SK-N-SH (cell line): Measurements from ENCODE around the gene PRDM11. TPM values are rescaled to one million over a fixed set of nuclear protein-coding genes. Genes with fewer than 3 reads are reported as not detected.

ENCODE experiments used
- CTCF ChIA-PET: fragments of 300-600, 350-600 bp; formaldehyde crosslinking; extraction: SDS; loops from one replicate; lab custom pipeline; 2021; lab: Yijun Ruan, JAX
- POLR2A ChIA-PET: fragments of 350-600 bp; sonication (Branson Sonifier 250); formaldehyde crosslinking; extraction: SDS; loops from one replicate; lab custom pipeline; 2020; ENCODE audit warnings: antibody characterized with exemption, inconsistent platforms; lab: Yijun Ruan, JAX
- DNase-seq: peaks from one replicate; pipeline ENCODE4 v3.0.0; 2012
- H2AFZ ChIP-seq: fragments of 200-600 bp; sonication (generic); 2 replicates; pipeline ENCODE4 v1.8.1; 2016; ENCODE audit warnings: antibody characterized with exemption, mild to moderate bottlenecking, low read depth
- H3F3A ChIP-seq: fragments of 200-600 bp; sonication (generic); replicated peaks from 2 replicates; pipeline ENCODE3; 2016; ENCODE audit warnings: antibody characterized with exemption, mild to moderate bottlenecking; ENCODE audit not compliant: insufficient read depth
- H3K27ac ChIP-seq, 2 experiments: fragments of 200-500 bp in 1 of 2; fragments of 200-600 bp in 1 of 2; sonication (Bioruptor generic) in 1 of 2; sonication (generic), shearing (Covaris generic) in 1 of 2; 2 replicates each; pipeline versions ENCODE4 v1.5.1 to v1.6.1; 2014 to 2016; ENCODE audit warnings: low read depth in 2 of 2, inconsistent platforms in 1 of 2, low read length in 1 of 2, mild to moderate bottlenecking in 1 of 2, mixed read lengths in 1 of 2
- H3K27me3 ChIP-seq: fragments of 200-600 bp; sonication (generic), shearing (Covaris generic); 2 replicates; pipeline ENCODE4 v1.6.1; 2016; ENCODE audit warnings: mixed run types; ENCODE audit not compliant: insufficient read depth
- H3K36me3 ChIP-seq, 2 experiments: fragments of 200-500 bp in 1 of 2; fragments of 200-600 bp in 1 of 2; sonication (Bioruptor generic) in 1 of 2; sonication (generic) in 1 of 2; replicated peaks in 1 of 2; 2 replicates each; pipeline versions ENCODE3 to v1.5.1; 2014 to 2016; ENCODE audit warnings: low read length in 1 of 2, mild to moderate bottlenecking in 1 of 2; ENCODE audit not compliant: insufficient read depth in 2 of 2, control insufficient read depth in 1 of 2
- H3K4me1 ChIP-seq, 2 experiments: fragments of 200-500 bp in 1 of 2; fragments of 200-600 bp in 1 of 2; sonication (Bioruptor generic) in 1 of 2; sonication (generic), shearing (Covaris generic) in 1 of 2; 2 replicates each; pipeline versions ENCODE4 v1.5.1 to v1.6.1; 2014 to 2016; ENCODE audit warnings: low read depth in 1 of 2, low read length in 1 of 2, mixed run types in 1 of 2; ENCODE audit not compliant: insufficient read depth in 2 of 2, control insufficient read depth in 1 of 2
- H3K4me2 ChIP-seq: fragments of 200-600 bp; sonication (generic), shearing (Covaris generic); 2 replicates; pipeline ENCODE4 v1.6.1; 2017; ENCODE audit warnings: mixed run types
- H3K4me3 ChIP-seq, 2 experiments: fragments of 200-500 bp in 1 of 2; fragments of 200-600 bp in 1 of 2; sonication (Bioruptor generic) in 1 of 2; sonication (generic), shearing (Covaris generic) in 1 of 2; 2 replicates each; pipeline versions ENCODE4 v1.5.1 to v1.8.1; 2014 to 2016; ENCODE audit warnings: low read depth in 2 of 2, inconsistent platforms in 1 of 2, low read length in 1 of 2, mild to moderate bottlenecking in 1 of 2, mixed read lengths in 1 of 2, moderate library complexity in 1 of 2
- H3K79me2 ChIP-seq: fragments of 200-600 bp; sonication (generic); 2 replicates; pipeline ENCODE4 v1.8.1; 2017; ENCODE audit warnings: mild to moderate bottlenecking; ENCODE audit not compliant: insufficient read depth
- H3K9ac ChIP-seq: fragments of 200-600 bp; sonication (generic); 2 replicates; pipeline ENCODE4 v1.6.1; 2017; ENCODE audit warnings: mixed run types
- H3K9me2 ChIP-seq: fragments of 200-600 bp; sonication (generic); 2 replicates; pipeline ENCODE4 v1.6.1; 2017; ENCODE audit warnings: mixed run types
- H3K9me3 ChIP-seq: fragments of 200-600 bp; sonication (generic); 2 replicates; pipeline ENCODE4 v1.6.1; 2017; ENCODE audit warnings: mixed run types, mild to moderate bottlenecking, moderate library complexity
- H4K20me1 ChIP-seq: fragments of 200-600 bp; sonication (generic); 2 replicates; pipeline ENCODE4 v1.6.1; 2017; ENCODE audit warnings: mild to moderate bottlenecking, mixed run types; ENCODE audit not compliant: insufficient read depth
- CHD2 ChIP-seq: fragments of 150-350 bp; IDR thresholded peaks from 2 replicates; pipeline ENCODE4 v1.6.1; 2018; ENCODE audit warnings: low read length; ENCODE audit not compliant: partially characterized antibody
- EP300 ChIP-seq, 2 experiments: IDR thresholded peaks; 2 replicates each; pipeline versions ENCODE4 v1.4.0 to v1.6.1; 2012; ENCODE audit warnings: borderline replicate concordance in 1 of 2, low read depth in 1 of 2, low read length in 1 of 2
- GABPA ChIP-seq: IDR thresholded peaks from 2 replicates; pipeline ENCODE4 v1.4.0; 2012; ENCODE audit warnings: low read depth, mild to moderate bottlenecking
- GATA2 ChIP-seq: sonication (generic); formaldehyde crosslinking; IDR thresholded peaks from 2 replicates; pipeline ENCODE4 v1.5.0; 2020; ENCODE audit warnings: mild to moderate bottlenecking, missing genetic modification reagents
- JUND ChIP-seq: IDR thresholded peaks from 2 replicates; pipeline ENCODE4 v1.4.0; 2012
- MXI1 ChIP-seq: IDR thresholded peaks from 2 replicates; pipeline ENCODE4 v1.6.1; 2012; ENCODE audit warnings: mild to moderate bottlenecking, low read depth, low read length, improper control_type of control experiment
- NFIC ChIP-seq: IDR thresholded peaks from 2 replicates; pipeline ENCODE4 v1.4.0; 2012; ENCODE audit warnings: borderline replicate concordance
- RCOR1 ChIP-seq: fragments of 150-350 bp; IDR thresholded peaks from 2 replicates; pipeline ENCODE4 v1.6.1; 2017; ENCODE audit warnings: antibody characterized with exemption, low read length
- RFX5 ChIP-seq: IDR thresholded peaks from 2 replicates; pipeline ENCODE4 v1.6.1; 2012; ENCODE audit warnings: mild to moderate bottlenecking, improper control_type of control experiment, low read length
- SIN3A ChIP-seq: IDR thresholded peaks from 2 replicates; pipeline ENCODE4 v1.6.1; 2012; ENCODE audit warnings: low read depth, mild to moderate bottlenecking, low read length, moderate library complexity, borderline replicate concordance
- TAF1 ChIP-seq: IDR thresholded peaks from 2 replicates; pipeline ENCODE4 v1.6.1; 2012; ENCODE audit warnings: low read depth, mild to moderate bottlenecking, low read length, moderate library complexity, borderline replicate concordance
- TCF12 ChIP-seq: IDR thresholded peaks from 2 replicates; pipeline ENCODE4 v1.4.0; 2012
- YY1 ChIP-seq: IDR thresholded peaks from 2 replicates; pipeline ENCODE4 v1.4.0; 2012; ENCODE audit warnings: low read depth, mild to moderate bottlenecking
- WGBS: methylation state at CpG from one replicate; pipeline ENCODE4 v1.1.6; 2017; ENCODE audit warnings: low lambda C conversion rate; 5-methylcytosine and 5-hydroxymethylcytosine counted together
- polyA plus RNA-seq, 3 experiments: library from polyadenylated mRNA; depleted of rRNA; stranded (reverse); fragments of >200 nt; gene quantifications; 2 replicates each; pipeline ENCODE4 v1.2.3, GENCODE V29; 2012
- TF ChIP-seq, protein P1 (sequence below): IDR thresholded peaks from 2 replicates; pipeline ENCODE4 v1.6.1; 2012; ENCODE audit warnings: mild to moderate bottlenecking, low read depth, low read length, moderate library complexity
- TF ChIP-seq, protein P2 (sequence below): IDR thresholded peaks from 2 replicates; pipeline ENCODE4 v1.4.0; 2012; ENCODE audit warnings: low read depth
- TF ChIP-seq, protein P3 (sequence below): IDR thresholded peaks from 2 replicates; pipeline ENCODE4; 2012
- TF ChIP-seq, protein P4 (sequence below): fragments of 150-350 bp; IDR thresholded peaks from 2 replicates; pipeline ENCODE4 v1.6.1; 2016; ENCODE audit warnings: mild to moderate bottlenecking, low read depth, low read length
- TF ChIP-seq, protein P5 (sequence below): IDR thresholded peaks from 2 replicates; pipeline ENCODE4 v1.4.0; 2012; ENCODE audit warnings: low read depth, borderline replicate concordance

The PRDM11 gene
- polyA plus RNA-seq, 1 of the 3 experiments (the other 2 are of a cell fraction), result 4.5 TPM

DNA sequence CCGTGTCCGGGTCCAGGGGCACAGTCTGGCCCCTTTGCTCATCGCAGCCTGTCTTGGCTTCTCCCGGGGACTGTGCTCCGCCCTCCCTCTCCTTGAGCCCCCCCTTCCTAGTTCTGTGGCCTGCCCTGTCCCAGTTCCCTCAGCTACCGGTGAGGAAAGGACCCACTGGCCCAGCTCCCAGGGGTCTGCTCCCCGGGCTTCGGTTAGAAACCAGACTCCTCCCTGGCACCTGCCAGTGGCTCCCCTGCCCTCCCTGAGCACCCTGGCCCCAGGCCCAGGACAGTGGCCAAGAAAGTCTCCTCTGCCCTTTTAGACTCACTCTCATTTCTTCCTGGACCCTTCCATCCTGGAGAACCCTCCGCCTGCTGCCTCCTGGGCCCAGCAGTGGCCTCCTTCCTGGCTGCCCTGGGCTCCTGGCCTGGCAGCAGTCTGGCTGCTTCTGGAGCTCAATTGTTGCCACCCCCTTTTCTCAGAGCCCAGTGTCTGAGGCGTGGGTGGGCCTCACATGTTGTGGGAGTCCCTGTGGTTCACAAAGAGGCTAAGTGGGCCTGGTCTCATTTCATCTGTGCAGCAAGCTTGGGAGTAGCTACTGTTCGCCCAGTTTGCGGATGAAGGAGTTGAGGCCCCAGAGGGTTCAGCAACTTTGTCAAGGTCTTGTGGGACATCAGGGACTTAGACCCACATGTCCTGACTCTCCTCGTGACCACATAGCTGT is 12.6 kb downstream of the PRDM11 start:
- H3K79me2 ChIP-seq, result no peaks in the 10 kb centered on the region
- no peak for DNase-seq
- no peak for TF ChIP-seq TAF1
- no peak for TF ChIP-seq YY1
- no peak for TF ChIP-seq RCOR1
- TF ChIP-seq RFX5, result no peak
- TF ChIP-seq, protein P1, sequence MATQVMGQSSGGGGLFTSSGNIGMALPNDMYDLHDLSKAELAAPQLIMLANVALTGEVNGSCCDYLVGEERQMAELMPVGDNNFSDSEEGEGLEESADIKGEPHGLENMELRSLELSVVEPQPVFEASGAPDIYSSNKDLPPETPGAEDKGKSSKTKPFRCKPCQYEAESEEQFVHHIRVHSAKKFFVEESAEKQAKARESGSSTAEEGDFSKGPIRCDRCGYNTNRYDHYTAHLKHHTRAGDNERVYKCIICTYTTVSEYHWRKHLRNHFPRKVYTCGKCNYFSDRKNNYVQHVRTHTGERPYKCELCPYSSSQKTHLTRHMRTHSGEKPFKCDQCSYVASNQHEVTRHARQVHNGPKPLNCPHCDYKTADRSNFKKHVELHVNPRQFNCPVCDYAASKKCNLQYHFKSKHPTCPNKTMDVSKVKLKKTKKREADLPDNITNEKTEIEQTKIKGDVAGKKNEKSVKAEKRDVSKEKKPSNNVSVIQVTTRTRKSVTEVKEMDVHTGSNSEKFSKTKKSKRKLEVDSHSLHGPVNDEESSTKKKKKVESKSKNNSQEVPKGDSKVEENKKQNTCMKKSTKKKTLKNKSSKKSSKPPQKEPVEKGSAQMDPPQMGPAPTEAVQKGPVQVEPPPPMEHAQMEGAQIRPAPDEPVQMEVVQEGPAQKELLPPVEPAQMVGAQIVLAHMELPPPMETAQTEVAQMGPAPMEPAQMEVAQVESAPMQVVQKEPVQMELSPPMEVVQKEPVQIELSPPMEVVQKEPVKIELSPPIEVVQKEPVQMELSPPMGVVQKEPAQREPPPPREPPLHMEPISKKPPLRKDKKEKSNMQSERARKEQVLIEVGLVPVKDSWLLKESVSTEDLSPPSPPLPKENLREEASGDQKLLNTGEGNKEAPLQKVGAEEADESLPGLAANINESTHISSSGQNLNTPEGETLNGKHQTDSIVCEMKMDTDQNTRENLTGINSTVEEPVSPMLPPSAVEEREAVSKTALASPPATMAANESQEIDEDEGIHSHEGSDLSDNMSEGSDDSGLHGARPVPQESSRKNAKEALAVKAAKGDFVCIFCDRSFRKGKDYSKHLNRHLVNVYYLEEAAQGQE, result no peak
- TF ChIP-seq, protein P2, sequence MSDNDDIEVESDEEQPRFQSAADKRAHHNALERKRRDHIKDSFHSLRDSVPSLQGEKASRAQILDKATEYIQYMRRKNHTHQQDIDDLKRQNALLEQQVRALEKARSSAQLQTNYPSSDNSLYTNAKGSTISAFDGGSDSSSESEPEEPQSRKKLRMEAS, result no peak
- no peak for TF ChIP-seq NFIC
- TF ChIP-seq, protein P3, sequence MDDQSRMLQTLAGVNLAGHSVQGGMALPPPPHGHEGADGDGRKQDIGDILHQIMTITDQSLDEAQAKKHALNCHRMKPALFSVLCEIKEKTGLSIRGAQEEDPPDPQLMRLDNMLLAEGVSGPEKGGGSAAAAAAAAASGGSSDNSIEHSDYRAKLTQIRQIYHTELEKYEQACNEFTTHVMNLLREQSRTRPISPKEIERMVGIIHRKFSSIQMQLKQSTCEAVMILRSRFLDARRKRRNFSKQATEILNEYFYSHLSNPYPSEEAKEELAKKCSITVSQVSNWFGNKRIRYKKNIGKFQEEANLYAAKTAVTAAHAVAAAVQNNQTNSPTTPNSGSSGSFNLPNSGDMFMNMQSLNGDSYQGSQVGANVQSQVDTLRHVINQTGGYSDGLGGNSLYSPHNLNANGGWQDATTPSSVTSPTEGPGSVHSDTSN, result no peak
- ChIA-PET POLR2A (no interaction called here), CTCF (interaction anchor here (1.0 to 2.0 kb wide), 4 partner anchors 48 to 612 kb away, joined by 3 to 7 read pairs (median 4); no protein-coding TSS in a partner anchor)
- H3F3A ChIP-seq, result no peaks in the 10 kb centered on the region
- H3K9me2 ChIP-seq, result no peaks in the 10 kb centered on the region
- no peak overlapping the region for H3K9ac ChIP-seq
- H3K27ac ChIP-seq, result peak overlapping the region in 1 of 2 experiments; percentile 60; a peak in 1 of 4 replicates
- WGBS, result 93% methylated on average over 9 of the region's 13 CpGs
- H4K20me1 ChIP-seq, result peaks cover 27% of the 10 kb centered on the region
- no peak overlapping the region for H3K4me3 ChIP-seq
- H3K36me3 ChIP-seq, result no peaks in the 10 kb centered on the region
- no peak overlapping the region for H3K4me2 ChIP-seq
- peaks cover 3 to 52% of the 10 kb centered on the region in 2 experiments; a peak in 3 of 4 replicates for H3K4me1 ChIP-seq
- no peak overlapping the region for H2AFZ ChIP-seq
- H3K27me3 ChIP-seq, result no peaks in the 10 kb centered on the region
- H3K9me3 ChIP-seq, result no peaks in the 10 kb centered on the region

DNA sequence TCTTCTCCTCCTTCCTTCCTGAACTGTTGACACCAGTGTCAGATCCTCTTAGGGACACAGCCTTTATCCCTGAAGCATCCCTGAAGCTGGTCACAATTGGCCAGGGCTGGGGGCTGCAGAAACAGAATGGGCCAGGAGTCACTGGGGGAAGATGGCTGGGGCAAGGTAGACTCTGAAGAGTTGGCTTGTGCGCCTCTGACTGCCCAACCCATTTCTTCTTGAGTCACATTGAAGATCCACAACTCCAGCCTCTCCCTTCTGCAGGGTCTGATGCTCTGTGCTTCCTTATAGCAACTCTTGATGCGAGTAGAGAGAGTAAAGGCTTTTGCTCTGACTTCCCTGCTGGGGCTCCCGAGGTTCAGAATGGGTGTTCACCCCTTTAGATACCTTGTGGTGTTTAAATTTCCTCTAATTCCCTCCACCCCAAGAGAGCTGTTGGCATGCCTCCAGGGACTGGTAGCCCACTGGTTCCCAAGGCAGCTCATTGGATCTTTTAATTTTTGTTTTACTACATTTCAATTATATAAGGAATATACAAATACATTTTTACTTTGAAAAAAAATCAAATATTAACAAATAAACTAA is 13.4 kb downstream of the PRDM11 start:
- Histone ChIP-seq H3K4me2 (no peak overlapping the region), H3K4me1 (peaks cover 10 to 52% of the 10 kb centered on the region in 2 experiments; a peak in 3 of 4 replicates), H3K36me3 (no peaks in the 10 kb centered on the region), H3K27ac (no peak overlapping the region), H3K4me3 (no peak overlapping the region), H3K27me3 (no peaks in the 10 kb centered on the region), H3K9me3 (no peaks in the 10 kb centered on the region), H4K20me1 (peaks cover 32% of the 10 kb centered on the region), H3F3A (no peaks in the 10 kb centered on the region), H2AFZ (no peak overlapping the region), H3K79me2 (no peaks in the 10 kb centered on the region), H3K9ac (no peak overlapping the region), H3K9me2 (no peaks in the 10 kb centered on the region)
- ChIA-PET CTCF (interaction anchor here (1.1 to 1.8 kb wide), 2 partner anchors 74 to 132 kb away, joined by 3 to 7 read pairs; no protein-coding TSS in a partner anchor), POLR2A (no interaction called here)
- DNase-seq, result no peak
- WGBS, result 80% methylated on average over 3 of the region's 3 CpGs
- TF ChIP-seq TCF12, result no peak
- TF ChIP-seq JUND, result no peak
- TF ChIP-seq SIN3A, result no peak
- TF ChIP-seq GABPA, result no peak
- TF ChIP-seq, protein P4, sequence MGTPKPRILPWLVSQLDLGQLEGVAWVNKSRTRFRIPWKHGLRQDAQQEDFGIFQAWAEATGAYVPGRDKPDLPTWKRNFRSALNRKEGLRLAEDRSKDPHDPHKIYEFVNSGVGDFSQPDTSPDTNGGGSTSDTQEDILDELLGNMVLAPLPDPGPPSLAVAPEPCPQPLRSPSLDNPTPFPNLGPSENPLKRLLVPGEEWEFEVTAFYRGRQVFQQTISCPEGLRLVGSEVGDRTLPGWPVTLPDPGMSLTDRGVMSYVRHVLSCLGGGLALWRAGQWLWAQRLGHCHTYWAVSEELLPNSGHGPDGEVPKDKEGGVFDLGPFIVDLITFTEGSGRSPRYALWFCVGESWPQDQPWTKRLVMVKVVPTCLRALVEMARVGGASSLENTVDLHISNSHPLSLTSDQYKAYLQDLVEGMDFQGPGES, result no peak
- TF ChIP-seq EP300 (IDR thresholded peaks at IDR 0.05; ENCODE audit: borderline replicate concordance in 1 of 2, low read depth in 1 of 2, low read length in 1 of 2), result no peak
- TF ChIP-seq GATA2 (CRISPR knock-in tag), result no peak
- no peak for TF ChIP-seq MXI1
- TF ChIP-seq CHD2, result no peak
- TF ChIP-seq, protein P5, sequence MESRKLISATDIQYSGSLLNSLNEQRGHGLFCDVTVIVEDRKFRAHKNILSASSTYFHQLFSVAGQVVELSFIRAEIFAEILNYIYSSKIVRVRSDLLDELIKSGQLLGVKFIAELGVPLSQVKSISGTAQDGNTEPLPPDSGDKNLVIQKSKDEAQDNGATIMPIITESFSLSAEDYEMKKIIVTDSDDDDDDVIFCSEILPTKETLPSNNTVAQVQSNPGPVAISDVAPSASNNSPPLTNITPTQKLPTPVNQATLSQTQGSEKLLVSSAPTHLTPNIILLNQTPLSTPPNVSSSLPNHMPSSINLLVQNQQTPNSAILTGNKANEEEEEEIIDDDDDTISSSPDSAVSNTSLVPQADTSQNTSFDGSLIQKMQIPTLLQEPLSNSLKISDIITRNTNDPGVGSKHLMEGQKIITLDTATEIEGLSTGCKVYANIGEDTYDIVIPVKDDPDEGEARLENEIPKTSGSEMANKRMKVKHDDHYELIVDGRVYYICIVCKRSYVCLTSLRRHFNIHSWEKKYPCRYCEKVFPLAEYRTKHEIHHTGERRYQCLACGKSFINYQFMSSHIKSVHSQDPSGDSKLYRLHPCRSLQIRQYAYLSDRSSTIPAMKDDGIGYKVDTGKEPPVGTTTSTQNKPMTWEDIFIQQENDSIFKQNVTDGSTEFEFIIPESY, result no peak
- no peak for TF ChIP-seq RFX5
